ENCODE measurements around the gene DGCR2.
"Not testable (repeated sequence)": the region's sequence is repeated elsewhere in the genome, so short reads cannot be mapped to it uniquely, and the experiment has no call there.

- TF ChIP-seq, protein P1, sequence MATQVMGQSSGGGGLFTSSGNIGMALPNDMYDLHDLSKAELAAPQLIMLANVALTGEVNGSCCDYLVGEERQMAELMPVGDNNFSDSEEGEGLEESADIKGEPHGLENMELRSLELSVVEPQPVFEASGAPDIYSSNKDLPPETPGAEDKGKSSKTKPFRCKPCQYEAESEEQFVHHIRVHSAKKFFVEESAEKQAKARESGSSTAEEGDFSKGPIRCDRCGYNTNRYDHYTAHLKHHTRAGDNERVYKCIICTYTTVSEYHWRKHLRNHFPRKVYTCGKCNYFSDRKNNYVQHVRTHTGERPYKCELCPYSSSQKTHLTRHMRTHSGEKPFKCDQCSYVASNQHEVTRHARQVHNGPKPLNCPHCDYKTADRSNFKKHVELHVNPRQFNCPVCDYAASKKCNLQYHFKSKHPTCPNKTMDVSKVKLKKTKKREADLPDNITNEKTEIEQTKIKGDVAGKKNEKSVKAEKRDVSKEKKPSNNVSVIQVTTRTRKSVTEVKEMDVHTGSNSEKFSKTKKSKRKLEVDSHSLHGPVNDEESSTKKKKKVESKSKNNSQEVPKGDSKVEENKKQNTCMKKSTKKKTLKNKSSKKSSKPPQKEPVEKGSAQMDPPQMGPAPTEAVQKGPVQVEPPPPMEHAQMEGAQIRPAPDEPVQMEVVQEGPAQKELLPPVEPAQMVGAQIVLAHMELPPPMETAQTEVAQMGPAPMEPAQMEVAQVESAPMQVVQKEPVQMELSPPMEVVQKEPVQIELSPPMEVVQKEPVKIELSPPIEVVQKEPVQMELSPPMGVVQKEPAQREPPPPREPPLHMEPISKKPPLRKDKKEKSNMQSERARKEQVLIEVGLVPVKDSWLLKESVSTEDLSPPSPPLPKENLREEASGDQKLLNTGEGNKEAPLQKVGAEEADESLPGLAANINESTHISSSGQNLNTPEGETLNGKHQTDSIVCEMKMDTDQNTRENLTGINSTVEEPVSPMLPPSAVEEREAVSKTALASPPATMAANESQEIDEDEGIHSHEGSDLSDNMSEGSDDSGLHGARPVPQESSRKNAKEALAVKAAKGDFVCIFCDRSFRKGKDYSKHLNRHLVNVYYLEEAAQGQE (IDR thresholded peaks at IDR 0.05; ENCODE audit: unreplicated experiment), result not testable (repeated sequence)
- TF ChIP-seq ZNF462 (CRISPR knock-in tag; IDR thresholded peaks at IDR 0.05); EZH2 (IDR thresholded peaks at IDR 0.05; ENCODE audit: low read depth, unreplicated experiment); POLR2AphosphoS5 (IDR thresholded peaks at IDR 0.05; ENCODE audit: low read depth); CTCF (conservative IDR thresholded peaks at IDR 0.05; ENCODE audit: low read depth in 2 of 2); ZNF331 (CRISPR knock-in tag; IDR thresholded peaks at IDR 0.05; ENCODE audit: low read depth); CREB1 (CRISPR knock-in tag; IDR thresholded peaks at IDR 0.05; ENCODE audit: low read depth); EZH2phosphoT487 (IDR thresholded peaks at IDR 0.05; ENCODE audit: unreplicated experiment); JUNB (IDR thresholded peaks at IDR 0.05; ENCODE audit: unreplicated experiment); ETS1 (IDR thresholded peaks at IDR 0.05): not testable (repeated sequence)
Measured at GRCh38 chr22:19032156-19032785, 89.9 kb downstream of the DGCR2 start.

Measured in GM23338 (cell line).